CD14-positive monocyte (primary cell): ENCODE measurements around the gene PDE6B. TPM values are rescaled to one million over a fixed set of nuclear protein-coding genes. Genes with fewer than 3 reads are reported as not detected.

Source experiments
- DNase-seq, 3 donors: peaks; one replicate each; pipeline ENCODE4 v3.0.0-alpha.2; 2011 to 2022
- H2AFZ ChIP-seq: 2 replicates; pipeline ENCODE4 v1.6.0; 2012; ENCODE audit warnings: mild to moderate bottlenecking, low read depth, low read length, inconsistent platforms; ENCODE audit not compliant: insufficient read depth, poor library complexity, severe bottlenecking
- H3K27ac ChIP-seq, 2 donors: 1 replicate in 1 of 2; 2 replicates in 1 of 2; pipeline ENCODE4 v1.5.1; 2012 to 2013; ENCODE audit warnings: low read length in 2 of 2, control low read depth in 1 of 2, inconsistent platforms in 1 of 2, low read depth in 1 of 2, mild to moderate bottlenecking in 1 of 2
- H3K27me3 ChIP-seq, 2 donors: one replicate each; pipeline versions ENCODE4 v1.6.0 to v1.6.1; 2011 to 2013; ENCODE audit warnings: low read length in 2 of 2; ENCODE audit not compliant: control insufficient read depth in 2 of 2, insufficient read depth in 2 of 2
- H3K36me3 ChIP-seq, 2 donors: replicated peaks in 1 of 2; 1 replicate in 1 of 2; 2 replicates in 1 of 2; pipeline versions ENCODE4 v1.5.1 to v1.6.1; 2012 to 2013; ENCODE audit warnings: low read length in 2 of 2, control low read depth in 1 of 2, inconsistent platforms in 1 of 2, mild to moderate bottlenecking in 1 of 2; ENCODE audit not compliant: insufficient read depth in 2 of 2, control insufficient read depth in 1 of 2
- H3K4me1 ChIP-seq, 2 donors: 1 replicate in 1 of 2; 2 replicates in 1 of 2; pipeline versions ENCODE4 v1.5.1 to v1.6.1; 2012 to 2013; ENCODE audit warnings: low read length in 2 of 2, control low read depth in 1 of 2, inconsistent platforms in 1 of 2, mild to moderate bottlenecking in 1 of 2, moderate library complexity in 1 of 2; ENCODE audit not compliant: insufficient read depth in 2 of 2, control insufficient read depth in 1 of 2
- H3K4me2 ChIP-seq: replicated peaks from 2 replicates; pipeline ENCODE3; 2012; ENCODE audit warnings: low read length, moderate library complexity, mild to moderate bottlenecking; ENCODE audit not compliant: poor library complexity, severe bottlenecking; ENCODE audit errors: extremely low read depth
- H3K4me3 ChIP-seq, 3 experiments: fragments of 200-600 bp in 1 of 3; sonication (generic) in 1 of 3; replicated peaks in 1 of 3; 1 replicate in 2 of 3; 2 replicates in 1 of 3; pipeline ENCODE4 v1.5.1; 2011 to 2013; ENCODE audit warnings: low read length in 3 of 3, mild to moderate bottlenecking in 3 of 3, control low read depth in 2 of 3, low read depth in 2 of 3, inconsistent platforms in 1 of 3, moderate library complexity in 1 of 3
- H3K79me2 ChIP-seq: 2 replicates; pipeline ENCODE4 v1.6.0; 2012; ENCODE audit warnings: mild to moderate bottlenecking, control low read depth, inconsistent platforms, low read length, moderate library complexity; ENCODE audit not compliant: insufficient read depth
- H3K9ac ChIP-seq: 2 replicates; pipeline ENCODE4 v1.6.0; 2017; ENCODE audit warnings: low read length, mild to moderate bottlenecking; ENCODE audit not compliant: insufficient read depth, poor library complexity, severe bottlenecking
- H3K9me3 ChIP-seq, 2 donors: replicated peaks in 1 of 2; 1 replicate in 1 of 2; 2 replicates in 1 of 2; pipeline versions ENCODE4 v1.5.1 to v1.6.1; 2012 to 2013; ENCODE audit warnings: low read length in 2 of 2, control low read depth in 1 of 2; ENCODE audit not compliant: control insufficient read depth in 1 of 2, insufficient read depth in 1 of 2
- H4K20me1 ChIP-seq: 2 replicates; pipeline ENCODE4 v1.6.0; 2012; ENCODE audit warnings: mild to moderate bottlenecking, low read length, control low read depth, moderate library complexity; ENCODE audit not compliant: insufficient read depth
- H3K27ac Mint-ChIP-seq, 7 donors: one replicate each; pipeline ENCODE4 v1.8.0; 2020; ENCODE audit warnings: mild to moderate bottlenecking in 7 of 7, mixed read lengths in 7 of 7, moderate library complexity in 6 of 7, inconsistent platforms in 2 of 7
- H3K27me3 Mint-ChIP-seq, 3 donors: one replicate each; pipeline ENCODE4 v1.8.0; 2021 to 2022; ENCODE audit warnings: low read depth in 3 of 3, mild to moderate bottlenecking in 3 of 3, mixed read lengths in 3 of 3, moderate library complexity in 3 of 3, inconsistent platforms in 1 of 3
- H3K36me3 Mint-ChIP-seq, 2 donors: one replicate each; pipeline ENCODE4 v1.8.0; 2020; ENCODE audit warnings: mixed read lengths in 2 of 2, inconsistent platforms in 1 of 2, mild to moderate bottlenecking in 1 of 2
- H3K4me1 Mint-ChIP-seq: one replicate; pipeline ENCODE4 v1.8.0; 2020; ENCODE audit warnings: mild to moderate bottlenecking, mixed read lengths
- H3K4me3 Mint-ChIP-seq, 2 donors: one replicate each; pipeline ENCODE4 v1.8.0; 2020; ENCODE audit warnings: mild to moderate bottlenecking in 2 of 2, mixed read lengths in 2 of 2, moderate library complexity in 1 of 2
- H3K9me3 Mint-ChIP-seq, 7 donors: one replicate each; pipeline ENCODE4 v1.8.0; 2020 to 2022; ENCODE audit warnings: mixed read lengths in 7 of 7, mild to moderate bottlenecking in 6 of 7, moderate library complexity in 6 of 7, inconsistent platforms in 2 of 7
- WGBS: methylation state at CpG from one replicate; pipeline ENCODE4 v1.1.5; 2013; ENCODE audit warnings: missing lambda C conversion rate; ENCODE audit not compliant: insufficient coverage; 5-methylcytosine and 5-hydroxymethylcytosine counted together
- intact Hi-C, 2 donors: fragments of 100-400 bp; cut with micrococcal nuclease; formaldehyde crosslinking; loops; one replicate each; pipeline versions ENCODE4 v1.15.0 to v1.15.1; 2023
- polyA plus RNA-seq, 3 donors: library from polyadenylated mRNA; depleted of rRNA in 1 of 3; unstranded in 2 of 3; stranded (reverse) in 1 of 3; fragments of 300-500 nt in 2 of 3; fragments of >200 nt in 1 of 3; fragmentation: Illumina TruSeq in 2 of 3; gene quantifications; 1 replicate in 2 of 3; 2 replicates in 1 of 3; pipeline ENCODE4 v1.2.3, GENCODE V29; 2012 to 2021
- TF ChIP-seq, protein P1 (sequence below): fragments of 200-600 bp; IDR thresholded peaks from one replicate; pipeline ENCODE4 v1.8.0; 2022; ENCODE audit warnings: antibody characterized with exemption, mild to moderate bottlenecking

PDE6B gene
- polyA plus RNA-seq, 3 donors = 3.7 to 6.3 (median 4.6) TPM

- H3K36me3 ChIP-seq = peaks cover 7 to 36% of the 10 kb centered on the region in 2 donors
- peaks cover 75% of the 10 kb centered on the region for H4K20me1 ChIP-seq
- H2AFZ ChIP-seq = no peak overlapping the region
- intact Hi-C loops = no loop called here
- H3K27ac ChIP-seq = no peak overlapping the region
- no peaks in the 10 kb centered on the region for H3K27me3 ChIP-seq
- H3K9me3 ChIP-seq = no peaks in the 10 kb centered on the region
- H3K79me2 ChIP-seq = peaks cover 79% of the 10 kb centered on the region
- H3K27me3 Mint-ChIP-seq = peaks cover 0 to 3% (median 3%) of the 10 kb centered on the region in 3 donors
- no peak overlapping the region for H3K4me3 Mint-ChIP-seq
- WGBS = no CpG with 5 or more reads among the region's 3 CpGs
- H3K9ac ChIP-seq = no peak overlapping the region
- H3K4me2 ChIP-seq = no peak overlapping the region
- H3K4me1 Mint-ChIP-seq = peaks cover 27% of the 10 kb centered on the region
- TF ChIP-seq, protein P1, sequence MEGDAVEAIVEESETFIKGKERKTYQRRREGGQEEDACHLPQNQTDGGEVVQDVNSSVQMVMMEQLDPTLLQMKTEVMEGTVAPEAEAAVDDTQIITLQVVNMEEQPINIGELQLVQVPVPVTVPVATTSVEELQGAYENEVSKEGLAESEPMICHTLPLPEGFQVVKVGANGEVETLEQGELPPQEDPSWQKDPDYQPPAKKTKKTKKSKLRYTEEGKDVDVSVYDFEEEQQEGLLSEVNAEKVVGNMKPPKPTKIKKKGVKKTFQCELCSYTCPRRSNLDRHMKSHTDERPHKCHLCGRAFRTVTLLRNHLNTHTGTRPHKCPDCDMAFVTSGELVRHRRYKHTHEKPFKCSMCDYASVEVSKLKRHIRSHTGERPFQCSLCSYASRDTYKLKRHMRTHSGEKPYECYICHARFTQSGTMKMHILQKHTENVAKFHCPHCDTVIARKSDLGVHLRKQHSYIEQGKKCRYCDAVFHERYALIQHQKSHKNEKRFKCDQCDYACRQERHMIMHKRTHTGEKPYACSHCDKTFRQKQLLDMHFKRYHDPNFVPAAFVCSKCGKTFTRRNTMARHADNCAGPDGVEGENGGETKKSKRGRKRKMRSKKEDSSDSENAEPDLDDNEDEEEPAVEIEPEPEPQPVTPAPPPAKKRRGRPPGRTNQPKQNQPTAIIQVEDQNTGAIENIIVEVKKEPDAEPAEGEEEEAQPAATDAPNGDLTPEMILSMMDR = no peak
- H3K4me1 ChIP-seq = peaks cover 23 to 30% of the 10 kb centered on the region in 2 donors
- no peaks in the 10 kb centered on the region for H3K9me3 Mint-ChIP-seq
- H3K27ac Mint-ChIP-seq = no peak overlapping the region
- DNase-seq = no peak
- H3K36me3 Mint-ChIP-seq = peaks cover 20 to 33% of the 10 kb centered on the region in 2 donors
- H3K4me3 ChIP-seq = no peak overlapping the region
These were observed 86.7 kb downstream of the PDE6B start for GRCh38 chr4:712093-712492.

GRCh38 chr4:712916-713632 is 87.7 kb downstream of the PDE6B start:
- DNase-seq = no peak
- Histone ChIP-seq H3K4me2 (no peak overlapping the region), H3K4me1 (peaks cover 18 to 21% of the 10 kb centered on the region in 2 donors), H3K36me3 (peaks cover 7 to 36% of the 10 kb centered on the region in 2 donors), H3K9me3 (no peaks in the 10 kb centered on the region), H3K79me2 (peaks cover 83% of the 10 kb centered on the region), H3K27ac (no peak overlapping the region), H3K9ac (no peak overlapping the region), H3K27me3 (no peaks in the 10 kb centered on the region), H2AFZ (no peak overlapping the region), H4K20me1 (peaks cover 80% of the 10 kb centered on the region), H3K4me3 (no peak overlapping the region)
- peak overlapping the region in 1 of 7 donors; percentile 18 for H3K27ac Mint-ChIP-seq
- peaks cover 25% of the 10 kb centered on the region for H3K4me1 Mint-ChIP-seq
- intact Hi-C loops = no loop called here
- WGBS = 73% methylated on average over 7 of the region's 9 CpGs
- TF ChIP-seq, protein P1 = no peak
- H3K9me3 Mint-ChIP-seq = no peaks in the 10 kb centered on the region
- H3K36me3 Mint-ChIP-seq = peaks cover 20 to 38% of the 10 kb centered on the region in 2 donors
- H3K4me3 Mint-ChIP-seq = no peak overlapping the region
- H3K27me3 Mint-ChIP-seq = peaks cover 0 to 3% (median 3%) of the 10 kb centered on the region in 3 donors
